Measurements from ENCODE around the gene EEFSEC.

- TF ChIP-seq CTCF (IDR thresholded peaks at IDR 0.05; ENCODE audit: insufficient read depth, low read depth, low read length) (no peak), EZH2 (IDR thresholded peaks at IDR 0.05; ENCODE audit: insufficient read depth, low read length) (no peak)
Observed at GRCh38 chr3:128215290-128215689, 62.0 kb downstream of the EEFSEC start.
